Measurements from ENCODE around the gene TMEM253.

- TF ChIP-seq POLR2A (IDR thresholded peaks at IDR 0.05) (no peak), CTCF (IDR thresholded peaks at IDR 0.05) (no peak)
Measured at GRCh38 chr14:21070610-21071224, 30.1 kb upstream of the TMEM253 start.

All from lower leg skin (tissue), 3 donors.